ENCODE results near the gene FHOD1. TPM values are rescaled to one million over a fixed set of nuclear protein-coding genes. Genes with fewer than 3 reads are reported as not detected.

FHOD1 gene
- total and polyA plus RNA-seq, 2 of the 13 experiments (the other 11 are each of a cell fraction or from before 2014, with no cell fraction given) = 20.0 to 20.8 TPM

- TF ChIP-seq SYNCRIP (IDR thresholded peaks at IDR 0.05; ENCODE audit: insufficient read depth, low read depth, low read length) (no peak), FOXM1 (CRISPR knock-in tag; IDR thresholded peaks at IDR 0.05) (no peak), ZNF235 (CRISPR knock-in tag; IDR thresholded peaks at IDR 0.05; ENCODE audit: borderline replicate concordance) (peak; percentile 46; the same call in 1 of the 2 replicates), ZNF546 (CRISPR knock-in tag; conservative IDR thresholded peaks at IDR 0.05) (peak; percentile 2; the same call in 1 of the 2 replicates), SIX1 (CRISPR knock-in tag; IDR thresholded peaks at IDR 0.05; ENCODE audit: borderline replicate concordance) (no peak), HOXD1 (CRISPR knock-in tag; IDR thresholded peaks at IDR 0.05) (peak; percentile 38; the same call in 1 of the 2 replicates), POLR2A (IDR thresholded peaks at IDR 0.05; ENCODE audit: insufficient read depth in 1 of 2, low read depth in 2 of 2, low read length in 2 of 2) (0 out of 4 replicates have a peak, but pooled peaks of 1 of the 2 experiments have one; percentile 8), ZNF225 (CRISPR knock-in tag; IDR thresholded peaks at IDR 0.05) (peak; percentile 45; the same call in 1 of the 2 replicates), ZXDC (CRISPR knock-in tag; IDR thresholded peaks at IDR 0.05) (0 out of 2 replicates have a peak, but pooled peaks have one; percentile 47), ZFP82 (CRISPR knock-in tag; IDR thresholded peaks at IDR 0.05; ENCODE audit: borderline replicate concordance) (0 out of 2 replicates have a peak, but pooled peaks have one; percentile 5), ZEB1 (IDR thresholded peaks at IDR 0.05; ENCODE audit: insufficient replicate concordance, low read depth) (peak; percentile 98), ZNF343 (CRISPR knock-in tag; IDR thresholded peaks at IDR 0.05) (0 out of 2 replicates have a peak, but pooled peaks have one; percentile 25), MXD4 (CRISPR knock-in tag; IDR thresholded peaks at IDR 0.05) (no peak), ELF1 (CRISPR knock-in tag; IDR thresholded peaks at IDR 0.05) (0 out of 2 replicates have a peak, but pooled peaks have one; percentile 16), ZNF138 (CRISPR knock-in tag; IDR thresholded peaks at IDR 0.05; ENCODE audit: low read depth) (no peak), THAP7 (CRISPR knock-in tag; IDR thresholded peaks at IDR 0.05) (0 out of 2 replicates have a peak, but pooled peaks have one; percentile 39), ZBTB7B (CRISPR knock-in tag; IDR thresholded peaks at IDR 0.05) (0 out of 2 replicates have a peak, but pooled peaks have one; percentile 5)
- TF ChIP-seq, protein P1, sequence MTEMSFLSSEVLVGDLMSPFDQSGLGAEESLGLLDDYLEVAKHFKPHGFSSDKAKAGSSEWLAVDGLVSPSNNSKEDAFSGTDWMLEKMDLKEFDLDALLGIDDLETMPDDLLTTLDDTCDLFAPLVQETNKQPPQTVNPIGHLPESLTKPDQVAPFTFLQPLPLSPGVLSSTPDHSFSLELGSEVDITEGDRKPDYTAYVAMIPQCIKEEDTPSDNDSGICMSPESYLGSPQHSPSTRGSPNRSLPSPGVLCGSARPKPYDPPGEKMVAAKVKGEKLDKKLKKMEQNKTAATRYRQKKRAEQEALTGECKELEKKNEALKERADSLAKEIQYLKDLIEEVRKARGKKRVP (CRISPR knock-in tag; IDR thresholded peaks at IDR 0.05) = 0 out of 4 replicates have a peak, but pooled peaks of 1 of the 2 experiments have one; percentile 10
- TF ChIP-seq, protein P2, sequence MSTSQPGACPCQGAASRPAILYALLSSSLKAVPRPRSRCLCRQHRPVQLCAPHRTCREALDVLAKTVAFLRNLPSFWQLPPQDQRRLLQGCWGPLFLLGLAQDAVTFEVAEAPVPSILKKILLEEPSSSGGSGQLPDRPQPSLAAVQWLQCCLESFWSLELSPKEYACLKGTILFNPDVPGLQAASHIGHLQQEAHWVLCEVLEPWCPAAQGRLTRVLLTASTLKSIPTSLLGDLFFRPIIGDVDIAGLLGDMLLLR (CRISPR knock-in tag; IDR thresholded peaks at IDR 0.05) = peak; percentile 80; the same call in 1 of the 2 replicates
- TF ChIP-seq, protein P3, sequence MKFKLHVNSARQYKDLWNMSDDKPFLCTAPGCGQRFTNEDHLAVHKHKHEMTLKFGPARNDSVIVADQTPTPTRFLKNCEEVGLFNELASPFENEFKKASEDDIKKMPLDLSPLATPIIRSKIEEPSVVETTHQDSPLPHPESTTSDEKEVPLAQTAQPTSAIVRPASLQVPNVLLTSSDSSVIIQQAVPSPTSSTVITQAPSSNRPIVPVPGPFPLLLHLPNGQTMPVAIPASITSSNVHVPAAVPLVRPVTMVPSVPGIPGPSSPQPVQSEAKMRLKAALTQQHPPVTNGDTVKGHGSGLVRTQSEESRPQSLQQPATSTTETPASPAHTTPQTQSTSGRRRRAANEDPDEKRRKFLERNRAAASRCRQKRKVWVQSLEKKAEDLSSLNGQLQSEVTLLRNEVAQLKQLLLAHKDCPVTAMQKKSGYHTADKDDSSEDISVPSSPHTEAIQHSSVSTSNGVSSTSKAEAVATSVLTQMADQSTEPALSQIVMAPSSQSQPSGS (CRISPR knock-in tag; IDR thresholded peaks at IDR 0.05) = 0 out of 2 replicates have a peak, but pooled peaks have one; percentile 1
- TF ChIP-seq, protein P4, sequence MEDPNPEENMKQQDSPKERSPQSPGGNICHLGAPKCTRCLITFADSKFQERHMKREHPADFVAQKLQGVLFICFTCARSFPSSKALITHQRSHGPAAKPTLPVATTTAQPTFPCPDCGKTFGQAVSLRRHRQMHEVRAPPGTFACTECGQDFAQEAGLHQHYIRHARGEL (CRISPR knock-in tag; IDR thresholded peaks at IDR 0.05) = no peak
These were observed 507 bp downstream of the FHOD1 start (continued) for GRCh38 chr16:67246756-67247191.
